Lung (tissue), 12 donors: ENCODE data around the gene LMOD2. TPM values are rescaled to one million over a fixed set of nuclear protein-coding genes. Genes with fewer than 3 reads are reported as not detected.
A peak's percentile ranks its signal among the peaks of the same experiment; 100 is the strongest.

Experiments used
- ATAC-seq: fragments of 200-7000 bp; cut with Tn5 transposase; one replicate; pipeline ENCODE4 v1.9.1; 2020; ENCODE audit warnings: moderate number of reproducible peaks; ENCODE audit not compliant: insufficient read depth, low FRiP score
- DNase-seq, 3 donors: peaks; one replicate each; pipeline ENCODE4 v3.0.0-alpha.2; 2013 to 2017
- H3K27ac ChIP-seq, 2 donors: one replicate each; pipeline ENCODE4 v1.5.1; 2013; ENCODE audit warnings: mild to moderate bottlenecking in 2 of 2, moderate library complexity in 2 of 2, control low read depth in 1 of 2, inconsistent platforms in 1 of 2, low read depth in 1 of 2, low read length in 1 of 2
- H3K27me3 ChIP-seq, 3 donors: one replicate each; pipeline ENCODE4 v1.5.1; 2013; ENCODE audit warnings: low read length in 2 of 3; ENCODE audit not compliant: control insufficient read depth in 3 of 3, insufficient read depth in 3 of 3
- H3K36me3 ChIP-seq, 4 donors: one replicate each; pipeline ENCODE4 v1.5.1; 2013; ENCODE audit warnings: low read length in 4 of 4, mild to moderate bottlenecking in 1 of 4, moderate library complexity in 1 of 4; ENCODE audit not compliant: control insufficient read depth in 4 of 4, insufficient read depth in 4 of 4
- H3K4me1 ChIP-seq, 5 donors: one replicate each; pipeline ENCODE4 v1.5.1; 2013; ENCODE audit warnings: low read length in 5 of 5, mild to moderate bottlenecking in 2 of 5, moderate library complexity in 1 of 5; ENCODE audit not compliant: control insufficient read depth in 5 of 5, insufficient read depth in 5 of 5
- H3K4me3 ChIP-seq: one replicate; pipeline ENCODE4 v1.5.1; 2013; ENCODE audit warnings: mild to moderate bottlenecking, control low read depth, moderate library complexity
- H3K9ac ChIP-seq, 2 donors: one replicate each; pipeline ENCODE4 v1.5.1; 2013; ENCODE audit warnings: low read length in 2 of 2, control low read depth in 1 of 2; ENCODE audit not compliant: insufficient read depth in 1 of 2
- H3K9me3 ChIP-seq, 4 donors: one replicate each; pipeline ENCODE4 v1.5.1; 2013; ENCODE audit warnings: low read length in 3 of 4, mild to moderate bottlenecking in 1 of 4, moderate library complexity in 1 of 4; ENCODE audit not compliant: control insufficient read depth in 4 of 4, insufficient read depth in 3 of 4
- WGBS, 2 donors: extraction: QIAGEN DNeasy Blood & Tissue Kit; methylation state at CpG; one replicate each; pipeline ENCODE4 v1.1.7; 2013; 5-methylcytosine and 5-hydroxymethylcytosine counted together
- polyA plus RNA-seq, 2 donors: library from polyadenylated mRNA; stranded (reverse); fragments of 200-250 nt; gene quantifications; one replicate each; pipeline ENCODE4 v1.2.1, GENCODE V29; 2013
- total RNA-seq, 2 donors: library from RNA; depleted of rRNA in 1 of 2; stranded (reverse); fragments of >200 nt in 1 of 2; gene quantifications; one replicate each; pipeline ENCODE4 v1.2.1, GENCODE V29; 2014 to 2021
- TF ChIP-seq, protein P1 (sequence below): IDR thresholded peaks from 2 replicates; pipeline ENCODE4 v1.5.1; 2012; ENCODE audit warnings: mild to moderate bottlenecking; ENCODE audit errors: control extremely low read depth, extremely low read depth
- donor health status: control.
- donor health status: control.
- donor health status: Bipolar disorder and iron deficiency.
- donor health status: healthy.
- donor health status: DM: yes; HTN: yes; CAD: no.

LMOD2 gene
- total and polyA plus RNA-seq, 4 donors = 1.1 TPM; not detected in 3

DNA sequence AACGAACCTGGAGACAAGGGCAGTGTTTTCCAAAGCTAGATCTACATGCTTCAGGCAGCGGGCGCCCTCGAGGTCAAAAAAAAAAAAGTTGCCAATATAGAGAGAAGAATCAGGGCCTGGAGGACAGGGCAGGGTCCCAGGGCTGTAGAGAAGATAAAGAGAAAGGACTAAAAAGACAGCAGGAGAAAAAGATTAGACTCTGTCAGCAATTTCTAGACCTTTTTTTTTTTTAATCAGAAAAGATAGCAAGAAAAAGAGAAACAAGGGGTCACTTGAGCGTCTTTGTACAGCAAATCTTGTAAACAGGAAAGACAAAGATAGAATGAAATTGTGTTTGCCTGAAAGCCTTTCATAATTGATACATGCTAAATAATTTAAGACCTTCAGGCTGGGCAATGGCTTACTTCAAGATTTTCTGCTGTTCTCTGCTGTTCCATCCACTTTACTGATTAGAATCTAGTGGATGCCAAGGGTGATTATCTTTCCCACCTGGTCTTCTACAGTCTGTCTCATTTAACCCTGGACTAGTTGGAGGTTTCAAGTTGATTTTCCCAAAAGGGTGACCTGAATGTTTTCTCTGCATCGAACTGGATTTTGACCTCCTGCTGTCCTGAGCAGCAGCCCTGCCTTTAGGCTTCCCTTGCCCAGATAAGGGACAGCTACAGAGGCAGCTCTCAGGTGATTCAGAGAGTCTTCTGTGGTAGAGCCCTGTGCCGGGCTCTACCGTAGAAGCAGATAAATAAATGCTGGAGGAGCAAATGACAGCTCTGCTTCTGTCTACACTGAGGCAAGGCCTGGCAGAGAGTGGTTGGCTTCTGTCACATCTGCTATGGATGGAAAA, 5.1 kb downstream of the LMOD2 start:
- DNase-seq (no peak), ATAC-seq (no peak)
- peaks cover 0 to 4% (median 0%) of the 10 kb centered on the region in 4 donors for H3K36me3 ChIP-seq
- H3K27me3 ChIP-seq = no peaks in the 10 kb centered on the region
- H3K9ac ChIP-seq = no peak overlapping the region
- TF ChIP-seq, protein P1, sequence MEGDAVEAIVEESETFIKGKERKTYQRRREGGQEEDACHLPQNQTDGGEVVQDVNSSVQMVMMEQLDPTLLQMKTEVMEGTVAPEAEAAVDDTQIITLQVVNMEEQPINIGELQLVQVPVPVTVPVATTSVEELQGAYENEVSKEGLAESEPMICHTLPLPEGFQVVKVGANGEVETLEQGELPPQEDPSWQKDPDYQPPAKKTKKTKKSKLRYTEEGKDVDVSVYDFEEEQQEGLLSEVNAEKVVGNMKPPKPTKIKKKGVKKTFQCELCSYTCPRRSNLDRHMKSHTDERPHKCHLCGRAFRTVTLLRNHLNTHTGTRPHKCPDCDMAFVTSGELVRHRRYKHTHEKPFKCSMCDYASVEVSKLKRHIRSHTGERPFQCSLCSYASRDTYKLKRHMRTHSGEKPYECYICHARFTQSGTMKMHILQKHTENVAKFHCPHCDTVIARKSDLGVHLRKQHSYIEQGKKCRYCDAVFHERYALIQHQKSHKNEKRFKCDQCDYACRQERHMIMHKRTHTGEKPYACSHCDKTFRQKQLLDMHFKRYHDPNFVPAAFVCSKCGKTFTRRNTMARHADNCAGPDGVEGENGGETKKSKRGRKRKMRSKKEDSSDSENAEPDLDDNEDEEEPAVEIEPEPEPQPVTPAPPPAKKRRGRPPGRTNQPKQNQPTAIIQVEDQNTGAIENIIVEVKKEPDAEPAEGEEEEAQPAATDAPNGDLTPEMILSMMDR = no peak
- peak overlapping the region in 1 of 2 donors; percentile 80 for H3K27ac ChIP-seq
- no peak overlapping the region for H3K4me3 ChIP-seq
- WGBS, 2 donors = 70 to 72% methylated on average over 8 of the region's 8 CpGs
- peaks cover 0 to 2% (median 0%) of the 10 kb centered on the region in 4 donors for H3K9me3 ChIP-seq
- H3K4me1 ChIP-seq = peaks cover 0 to 13% (median 0%) of the 10 kb centered on the region in 5 donors

DNA sequence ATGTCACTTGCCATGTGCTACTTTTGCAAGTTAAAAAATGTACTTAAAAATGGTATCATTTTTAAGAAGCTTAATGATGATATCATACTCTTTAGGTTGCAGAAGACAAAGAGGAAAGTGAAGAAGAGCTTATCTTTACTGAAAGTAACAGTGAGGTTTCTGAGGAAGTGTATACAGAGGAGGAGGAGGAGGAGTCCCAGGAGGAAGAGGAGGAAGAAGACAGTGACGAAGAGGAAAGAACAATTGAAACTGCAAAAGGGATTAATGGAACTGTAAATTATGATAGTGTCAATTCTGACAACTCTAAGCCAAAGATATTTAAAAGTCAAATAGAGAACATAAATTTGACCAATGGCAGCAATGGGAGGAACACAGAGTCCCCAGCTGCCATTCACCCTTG, 6.1 kb downstream of the LMOD2 start:
- Histone ChIP-seq H3K4me3 (no peak overlapping the region), H3K27ac (peak overlapping the region in 1 of 2 donors; percentile 6), H3K9ac (no peak overlapping the region), H3K27me3 (no peaks in the 10 kb centered on the region), H3K9me3 (peaks cover 0 to 2% (median 0%) of the 10 kb centered on the region in 4 donors), H3K36me3 (peaks cover 0 to 4% (median 0%) of the 10 kb centered on the region in 4 donors), H3K4me1 (peaks cover 0 to 16% (median 0%) of the 10 kb centered on the region in 5 donors)
- DNase-seq = no peak
- ATAC-seq = no peak
- WGBS, 2 donors = 45 to 49% methylated on average over 1 of the region's 1 CpG
- TF ChIP-seq, protein P1 = no peak

DNA sequence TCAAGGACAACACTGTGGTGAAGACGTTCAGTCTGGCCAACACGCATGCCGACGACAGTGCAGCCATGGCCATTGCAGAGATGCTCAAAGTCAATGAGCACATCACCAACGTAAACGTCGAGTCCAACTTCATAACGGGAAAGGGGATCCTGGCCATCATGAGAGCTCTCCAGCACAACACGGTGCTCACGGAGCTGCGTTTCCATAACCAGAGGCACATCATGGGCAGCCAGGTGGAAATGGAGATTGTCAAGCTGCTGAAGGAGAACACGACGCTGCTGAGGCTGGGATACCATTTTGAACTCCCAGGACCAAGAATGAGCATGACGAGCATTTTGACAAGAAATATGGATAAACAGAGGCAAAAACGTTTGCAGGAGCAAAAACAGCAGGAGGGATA, 6.6 kb downstream of the LMOD2 start:
- Histone ChIP-seq H3K4me3 (no peak overlapping the region), H3K9ac (no peak overlapping the region), H3K27ac (no peak overlapping the region), H3K36me3 (peaks cover 0 to 4% (median 0%) of the 10 kb centered on the region in 4 donors), H3K27me3 (no peaks in the 10 kb centered on the region), H3K9me3 (peaks cover 0 to 2% (median 0%) of the 10 kb centered on the region in 4 donors), H3K4me1 (peaks cover 0 to 18% (median 0%) of the 10 kb centered on the region in 5 donors)
- ATAC-seq = no peak
- 93% methylated on average over 15 of the region's 15 CpGs for WGBS, 2 donors
- DNase-seq = no peak
- TF ChIP-seq, protein P1 = no peak
